WTC11 (cell line): ENCODE data around the gene CST8.

Experiments
- ARID4B ChIP-seq: sonication (generic); formaldehyde crosslinking; IDR thresholded peaks from 2 replicates; pipeline ENCODE4 v1.8.0; 2023; ENCODE audit warnings: missing genetic modification reagents, mild to moderate bottlenecking, borderline replicate concordance
- CTCF ChIP-seq: fragments of 200-600 bp; IDR thresholded peaks from 2 replicates; pipeline ENCODE4 v1.8.0; 2022; ENCODE audit warnings: antibody characterized with exemption
- FOXK1 ChIP-seq: sonication (generic); formaldehyde crosslinking; IDR thresholded peaks from 2 replicates; pipeline ENCODE4 v1.8.0; 2022; ENCODE audit warnings: mild to moderate bottlenecking, moderate library complexity, missing genetic modification reagents
- HMGA2 ChIP-seq: fragments of 250-450 bp; sonication (Bioruptor Pico); IDR thresholded peaks from 2 replicates; pipeline ENCODE4 v1.4.0; 2021; ENCODE audit warnings: mild to moderate bottlenecking, moderate library complexity
- KAT7 ChIP-seq: sonication (generic); formaldehyde crosslinking; IDR thresholded peaks from 2 replicates; pipeline ENCODE4 v1.8.1; 2023; ENCODE audit warnings: missing genetic modification reagents, mild to moderate bottlenecking, borderline replicate concordance
- SMAD4 ChIP-seq: sonication (generic); formaldehyde crosslinking; IDR thresholded peaks from 2 replicates; pipeline ENCODE4 v1.8.0; 2022; ENCODE audit warnings: mild to moderate bottlenecking, missing genetic modification reagents
- TCF7 ChIP-seq: sonication (generic); formaldehyde crosslinking; IDR thresholded peaks from 2 replicates; pipeline ENCODE4 v1.8.0; 2022; ENCODE audit warnings: mild to moderate bottlenecking, low read depth, missing genetic modification reagents, moderate library complexity
- ZBTB43 ChIP-seq: sonication (generic); formaldehyde crosslinking; IDR thresholded peaks from 2 replicates; pipeline ENCODE4 v1.8.1; 2023; ENCODE audit warnings: mild to moderate bottlenecking, missing genetic modification reagents

- TF ChIP-seq ZBTB43 (CRISPR knock-in tag) = no peak
- no peak for TF ChIP-seq ARID4B (CRISPR knock-in tag)
- no peak for TF ChIP-seq CTCF
- TF ChIP-seq HMGA2 (CRISPR knock-in tag) = no peak
- no peak for TF ChIP-seq TCF7
- TF ChIP-seq KAT7 = no peak
- TF ChIP-seq FOXK1 (CRISPR knock-in tag) = no peak
- TF ChIP-seq SMAD4 (CRISPR knock-in tag) = no peak
Measured at GRCh38 chr20:23544133-23544532, 53.2 kb downstream of the CST8 start.
